ENCODE measurements around the gene FMNL1.
"Not testable (repeated sequence)": the region's sequence is repeated elsewhere in the genome, so short reads cannot be mapped to it uniquely, and the experiment has no call there.

Gene FMNL1

GRCh38 chr17:45236282-45236606, 14.6 kb downstream of the FMNL1 start:
- no peak for DNase-seq

DNA sequence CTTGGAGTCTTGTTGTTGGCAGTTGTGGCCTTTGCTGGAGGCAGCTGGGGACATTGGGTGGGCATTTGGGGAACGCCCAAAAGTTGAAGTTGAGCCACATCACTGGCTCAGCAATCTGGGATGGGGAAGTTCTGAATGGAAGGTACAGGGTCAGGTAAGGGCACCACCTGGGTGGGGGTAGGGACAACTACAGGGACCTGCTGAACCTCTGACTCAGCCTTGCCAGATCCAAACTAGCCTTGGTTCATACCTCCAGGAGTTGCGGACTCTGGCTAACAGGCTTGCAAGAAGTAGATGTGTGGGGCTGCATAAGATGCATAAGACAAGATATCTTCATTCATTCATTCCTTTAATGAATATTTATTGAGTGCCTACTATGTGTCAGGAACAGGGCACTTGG, 16.0 kb downstream of the FMNL1 start:
- DNase-seq = no peak

DNA sequence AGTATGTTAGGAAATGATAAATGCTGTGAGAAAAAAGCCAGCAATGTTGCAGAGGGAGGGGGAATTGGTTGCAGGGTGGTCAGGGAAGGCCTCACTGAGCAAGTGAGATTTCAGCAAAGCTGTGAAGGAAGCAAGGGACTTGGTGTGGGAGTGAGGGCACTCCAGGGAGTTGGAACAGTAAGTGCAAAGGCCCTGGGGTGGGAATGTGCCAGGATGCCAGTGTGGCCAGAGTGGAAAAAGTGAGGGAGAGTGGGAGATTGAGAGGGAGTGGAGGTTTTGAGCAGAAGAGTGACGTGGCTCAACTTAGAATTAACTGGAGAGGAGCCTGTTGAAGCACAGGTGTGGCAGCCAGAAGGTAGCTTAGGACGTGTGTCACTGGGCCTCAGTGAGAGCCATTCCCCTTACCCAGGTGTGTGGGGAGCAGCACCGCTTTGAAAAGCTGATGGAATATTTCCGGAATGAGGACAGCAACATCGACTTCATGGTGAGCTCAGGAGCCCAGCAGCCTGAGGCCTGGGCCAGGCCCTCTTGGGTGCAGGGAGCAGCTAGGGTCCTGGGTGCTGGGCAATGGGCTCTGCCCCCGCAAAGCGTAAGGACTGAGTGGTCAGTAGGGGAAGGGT, 16.6 kb downstream of the FMNL1 start:
- DNase-seq = no peak

DNA sequence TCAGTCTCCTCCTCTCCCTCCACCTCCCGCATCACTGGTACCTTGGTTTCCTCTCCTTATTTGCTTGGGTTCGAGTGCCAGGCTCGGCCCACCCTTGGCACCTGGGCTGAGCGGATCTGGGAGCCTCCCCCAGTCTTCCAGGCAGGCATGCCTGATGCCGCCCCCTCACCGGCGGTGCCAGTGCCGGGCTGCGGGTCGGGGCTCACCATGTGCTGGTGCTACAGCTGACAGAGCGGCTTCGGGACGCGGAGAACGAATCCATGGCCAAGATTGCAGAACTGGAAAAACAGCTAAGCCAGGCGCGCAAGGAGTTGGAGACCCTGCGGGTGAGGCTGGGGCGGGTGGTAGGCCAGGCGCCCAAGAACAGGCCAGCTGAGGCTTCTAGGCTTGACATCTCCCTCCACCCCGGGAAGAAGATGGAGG, 19.2 kb downstream of the FMNL1 start:
- no peak for DNase-seq

- no peak for DNase-seq
Measured at GRCh38 chr17:45241328-45242028, 19.8 kb downstream of the FMNL1 start.

- DNase-seq = no peak
Measured at GRCh38 chr17:45242029-45242414, 20.3 kb downstream of the FMNL1 start.

GRCh38 chr17:45243750-45244149, 22.1 kb downstream of the FMNL1 start:
- DNase-seq = no peak

GRCh38 chr17:45244725-45245656, 23.3 kb downstream of the FMNL1 start:
- DNase-seq = no peak

DNA sequence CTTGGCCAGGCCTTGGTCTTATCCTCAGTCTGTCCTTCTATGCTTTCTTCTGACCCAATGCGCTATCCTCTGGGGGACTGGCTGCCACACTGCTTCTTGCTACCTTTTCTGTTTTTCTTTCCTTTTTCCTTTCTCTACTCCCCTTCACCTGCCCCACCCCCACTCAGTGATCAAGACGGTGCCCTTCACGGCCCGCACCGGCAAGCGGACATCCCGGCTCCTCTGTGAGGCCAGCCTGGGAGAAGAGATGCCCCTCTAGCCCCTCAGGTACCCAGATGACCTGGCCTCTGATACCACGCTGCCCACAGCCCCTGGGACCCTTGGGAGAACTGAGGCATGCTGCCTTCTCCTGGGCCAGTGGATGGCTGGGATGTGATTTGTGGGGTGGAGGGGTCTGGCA, 24.7 kb downstream of the FMNL1 start:
- DNase-seq = no peak

DNA sequence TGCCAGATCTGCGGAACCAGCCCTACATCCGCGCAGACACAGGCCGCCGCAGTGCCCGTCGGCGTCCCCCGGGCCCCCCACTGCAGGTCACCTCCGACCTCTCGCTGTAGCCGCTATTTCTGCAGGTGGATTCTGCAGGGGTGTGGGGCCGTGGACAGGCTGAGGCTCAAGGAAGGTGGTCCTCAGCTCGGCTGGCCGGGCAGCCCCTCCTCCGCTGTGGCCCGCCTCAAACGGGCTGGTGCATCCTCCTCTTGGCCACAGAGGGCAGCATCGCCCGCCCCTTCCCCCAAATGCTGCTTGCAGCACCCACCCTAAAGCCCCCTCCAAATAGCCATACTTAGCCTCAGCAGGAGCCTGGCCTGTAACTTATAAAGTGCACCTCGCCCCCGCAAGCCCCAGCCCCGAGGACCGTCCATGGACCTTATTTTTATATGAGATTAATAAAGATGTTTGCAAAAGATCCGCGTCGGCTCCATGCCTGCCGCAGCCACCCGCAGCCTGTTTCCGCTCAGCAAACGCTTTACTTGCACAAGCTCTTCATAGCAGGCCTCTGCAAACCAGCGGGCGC, 25.3 kb downstream of the FMNL1 start:
- DNase-seq = no peak

- DNase-seq = peak; percentile 80
Measured at GRCh38 chr17:45247429-45248131, 25.9 kb downstream of the FMNL1 start.

GRCh38 chr17:45248132-45248957, 26.7 kb downstream of the FMNL1 start:
- DNase-seq = no peak

- DNase-seq = no peak
Measured at GRCh38 chr17:45251931-45252330, 30.2 kb downstream of the FMNL1 start.

DNA sequence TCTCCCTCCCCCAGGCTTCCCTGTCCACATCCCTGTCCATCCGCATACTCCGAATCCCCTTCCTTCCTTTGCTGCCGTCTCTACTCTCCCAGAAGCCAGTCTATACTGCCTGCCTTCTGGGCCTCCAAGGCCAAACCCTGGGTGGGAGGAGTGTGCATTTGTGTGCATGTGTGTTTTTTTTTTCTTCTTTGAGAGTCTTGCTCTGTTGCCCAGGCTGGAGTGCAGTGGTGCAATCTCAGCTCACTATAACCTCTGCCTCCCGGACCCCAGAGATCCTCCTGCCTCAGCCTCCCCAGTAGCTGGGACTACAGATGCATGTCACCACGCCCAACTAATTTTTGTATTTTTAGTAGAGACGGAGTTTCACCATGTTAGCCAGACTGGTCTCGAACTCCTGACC, 31.6 kb downstream of the FMNL1 start:
- not testable (repeated sequence) for DNase-seq

GRCh38 chr17:45253879-45254278, 32.2 kb downstream of the FMNL1 start:
- no peak for DNase-seq

DNA sequence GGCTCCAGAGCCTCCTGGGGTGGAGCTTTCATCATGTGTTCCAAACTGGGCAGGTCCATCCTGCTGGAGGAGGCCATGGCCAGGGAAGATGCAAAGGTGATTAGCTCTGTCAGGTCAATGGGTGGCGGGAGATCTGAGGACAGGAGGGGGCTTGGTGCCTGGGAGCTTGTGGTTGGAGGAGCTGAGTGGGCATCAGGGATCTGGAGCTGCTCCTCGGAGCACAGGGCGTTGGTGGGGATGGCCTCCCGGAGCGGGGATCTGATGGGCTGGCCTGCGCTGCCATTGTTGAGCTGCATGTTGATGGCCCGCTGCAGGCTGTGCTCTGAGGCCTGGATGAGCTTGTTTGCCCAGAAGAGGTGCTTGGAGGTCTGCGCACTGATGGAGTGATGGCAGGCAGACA, 33.7 kb downstream of the FMNL1 start:
- DNase-seq = no peak

- DNase-seq = no peak
Measured at GRCh38 chr17:45256114-45256966, 34.7 kb downstream of the FMNL1 start.

DNA sequence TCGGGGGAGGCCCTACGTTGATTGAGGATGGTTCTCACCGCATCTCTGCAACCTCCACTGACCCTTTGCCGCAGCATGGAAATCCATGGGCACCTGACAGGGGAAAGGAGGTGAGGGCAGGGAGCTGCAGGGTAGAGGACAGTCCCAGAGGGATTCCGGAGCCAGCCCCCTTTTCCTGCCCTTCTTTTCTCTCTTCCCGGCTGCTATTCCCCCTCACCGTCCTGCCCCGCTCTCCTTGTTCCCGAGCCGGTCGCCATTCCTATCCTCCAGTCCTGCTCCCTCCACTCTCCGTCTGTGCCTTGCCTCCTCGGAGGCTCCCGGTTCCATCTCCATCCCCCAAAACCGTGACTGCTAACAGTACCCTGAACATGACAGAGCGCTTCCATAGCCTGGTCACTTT, 35.4 kb downstream of the FMNL1 start:
- DNase-seq = no peak

GRCh38 chr17:45258981-45259380, 37.3 kb downstream of the FMNL1 start:
- no peak for DNase-seq

DNA sequence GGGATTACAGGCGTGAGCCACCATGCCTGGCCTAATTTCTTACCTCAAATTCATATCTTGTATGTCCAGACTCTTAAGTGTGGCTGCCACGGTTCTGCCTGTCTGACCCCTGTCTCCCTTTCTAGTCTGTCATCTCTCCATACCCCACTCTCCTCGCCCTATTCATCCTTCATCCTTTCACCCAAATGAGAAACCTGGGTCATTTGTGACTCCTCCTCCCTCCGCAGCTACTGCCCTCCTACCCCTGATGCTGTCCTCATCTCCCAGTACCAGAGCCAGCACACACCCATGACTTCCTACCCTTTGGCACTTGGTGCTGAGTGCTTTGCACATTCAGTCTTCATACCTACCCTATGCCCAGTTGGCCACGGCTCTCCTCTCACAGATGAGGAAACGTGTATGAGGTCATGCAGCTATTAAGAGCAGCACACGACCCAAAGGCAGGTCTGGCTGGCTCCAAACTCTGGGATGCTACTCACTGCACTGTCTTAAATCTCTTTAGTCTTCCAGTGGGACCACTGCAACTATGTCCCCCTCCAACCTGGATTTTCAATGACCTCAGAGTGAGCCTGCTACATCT, 38.6 kb downstream of the FMNL1 start:
- no peak for DNase-seq

Measured in NCI-H1092 (cell line).